HG03175 (cell line): ENCODE data around the gene RNF223.
A peak's percentile ranks its signal among the peaks of the same experiment; 100 is the strongest.

Source experiments
- ATAC-seq: cut with Tn5 transposase; IDR thresholded peaks from one replicate; pipeline ENCODE4 v1.9.1; 2021; ENCODE audit warnings: mild to moderate bottlenecking, moderate library complexity; ENCODE audit not compliant: unreplicated experiment

The RNF223 gene

GRCh38 chr1:1047407-1047806 is 26.7 kb downstream of the RNF223 start:
- ATAC-seq, result no peak

DNA sequence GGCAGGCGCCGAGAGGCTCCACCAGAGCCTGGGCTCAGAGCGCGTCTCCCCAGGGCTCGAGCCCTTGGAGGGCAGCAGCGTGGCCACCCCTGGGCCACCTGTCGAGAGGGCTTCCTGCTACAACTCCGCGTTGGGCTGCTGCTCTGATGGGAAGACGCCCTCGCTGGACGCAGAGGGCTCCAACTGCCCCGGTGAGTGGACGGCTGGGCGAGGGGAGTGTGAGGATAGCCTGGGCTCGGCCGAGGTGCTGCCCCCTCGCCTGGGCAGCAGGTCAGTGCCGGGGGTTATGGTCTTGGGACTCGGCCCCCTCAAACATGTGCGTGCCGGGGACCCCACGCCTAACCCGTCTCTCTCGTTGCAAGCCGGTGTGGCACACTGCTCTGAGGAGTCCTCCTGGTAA is 27.3 kb downstream of the RNF223 start:
- no peak for ATAC-seq

DNA sequence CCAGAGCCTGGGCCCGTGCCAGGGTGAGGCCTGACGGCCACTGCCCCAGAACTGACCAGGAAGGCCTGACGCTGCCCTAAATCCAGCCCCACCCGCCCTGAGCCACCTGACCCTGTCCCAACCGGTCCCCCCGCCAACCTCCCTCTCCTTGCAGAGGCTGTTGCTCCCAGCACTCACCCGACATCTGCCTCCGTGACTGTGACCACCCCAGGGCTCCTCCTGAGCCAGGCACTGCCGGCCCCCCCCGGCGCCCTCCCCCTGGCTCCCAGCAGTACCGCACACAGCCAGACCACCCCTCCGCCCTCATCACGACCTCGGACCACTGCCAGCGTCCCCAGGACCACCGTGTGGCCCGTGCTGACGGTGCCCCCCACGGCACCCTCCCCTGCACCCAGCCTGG is 27.9 kb downstream of the RNF223 start:
- no peak for ATAC-seq

- ATAC-seq, result no peak
Measured at GRCh38 chr1:1045129-1045528, 29.0 kb downstream of the RNF223 start.

- ATAC-seq, result no peak
Measured at GRCh38 chr1:1044455-1045078, 29.5 kb downstream of the RNF223 start.

- no peak for ATAC-seq
Measured at GRCh38 chr1:1043921-1044320, 30.2 kb downstream of the RNF223 start.

GRCh38 chr1:1043411-1043810 is 30.7 kb downstream of the RNF223 start:
- ATAC-seq, result no peak

- no peak for ATAC-seq
Measured at GRCh38 chr1:1042835-1043234, 31.3 kb downstream of the RNF223 start.

GRCh38 chr1:1041873-1042272 is 32.2 kb downstream of the RNF223 start:
- no peak for ATAC-seq

DNA sequence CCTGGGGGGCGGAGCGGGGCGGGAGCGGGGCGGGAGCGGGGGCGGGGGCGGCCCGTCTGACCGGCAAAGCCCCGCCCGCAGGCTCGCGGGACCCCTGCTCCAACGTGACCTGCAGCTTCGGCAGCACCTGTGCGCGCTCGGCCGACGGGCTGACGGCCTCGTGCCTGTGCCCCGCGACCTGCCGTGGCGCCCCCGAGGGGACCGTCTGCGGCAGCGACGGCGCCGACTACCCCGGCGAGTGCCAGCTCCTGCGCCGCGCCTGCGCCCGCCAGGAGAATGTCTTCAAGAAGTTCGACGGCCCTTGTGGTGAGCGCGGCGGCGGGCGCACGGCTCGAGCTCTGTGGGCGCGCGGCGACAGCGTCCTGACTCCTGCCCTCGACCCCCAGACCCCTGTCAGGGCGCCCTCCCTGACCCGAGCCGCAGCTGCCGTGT is 33.0 kb downstream of the RNF223 start:
- peak; percentile 5 for ATAC-seq

DNA sequence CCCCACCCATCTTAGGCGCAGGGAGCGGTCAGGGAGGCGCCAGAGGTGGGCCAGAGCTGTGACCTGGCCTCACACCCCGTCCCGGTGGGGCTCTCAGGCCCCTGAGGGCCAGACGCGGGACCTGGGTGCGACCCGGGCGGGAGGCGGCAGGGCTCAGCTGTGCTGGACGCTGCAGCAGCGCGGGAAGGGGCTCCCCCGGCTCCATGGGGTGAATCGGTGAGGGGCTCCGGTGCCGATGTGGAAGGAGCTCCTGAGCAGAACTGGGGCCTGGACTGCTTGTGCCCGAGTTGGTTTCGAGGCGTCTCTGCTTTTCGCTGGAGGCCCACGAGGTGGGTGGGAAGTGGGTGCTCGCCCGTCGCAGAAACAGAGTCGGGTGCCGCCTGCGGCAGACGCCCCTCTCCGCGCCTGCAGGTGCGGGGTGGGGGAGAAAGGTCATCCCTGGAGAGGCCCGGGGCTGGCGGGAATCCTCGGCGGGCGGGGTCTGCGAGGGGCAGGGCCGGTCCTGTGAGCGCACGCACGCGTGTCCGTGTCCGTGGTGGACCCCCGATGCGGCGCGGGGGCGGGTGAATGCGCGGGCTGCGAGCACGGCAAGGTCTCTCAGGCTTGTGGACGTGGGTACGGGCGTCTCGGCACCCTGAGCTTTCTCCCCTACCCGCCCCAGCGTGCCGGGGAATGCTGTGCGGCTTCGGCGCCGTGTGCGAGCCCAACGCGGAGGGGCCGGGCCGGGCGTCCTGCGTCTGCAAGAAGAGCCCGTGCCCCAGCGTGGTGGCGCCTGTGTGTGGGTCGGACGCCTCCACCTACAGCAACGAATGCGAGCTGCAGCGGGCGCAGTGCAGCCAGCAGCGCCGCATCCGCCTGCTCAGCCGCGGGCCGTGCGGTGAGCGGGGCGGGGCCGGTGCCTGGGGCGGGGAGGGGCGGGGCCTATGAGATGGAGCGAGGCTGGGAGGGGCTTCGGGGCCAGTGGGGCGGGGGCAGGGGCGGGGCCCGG is 33.8 kb downstream of the RNF223 start:
- peak; percentile 52 for ATAC-seq

DNA sequence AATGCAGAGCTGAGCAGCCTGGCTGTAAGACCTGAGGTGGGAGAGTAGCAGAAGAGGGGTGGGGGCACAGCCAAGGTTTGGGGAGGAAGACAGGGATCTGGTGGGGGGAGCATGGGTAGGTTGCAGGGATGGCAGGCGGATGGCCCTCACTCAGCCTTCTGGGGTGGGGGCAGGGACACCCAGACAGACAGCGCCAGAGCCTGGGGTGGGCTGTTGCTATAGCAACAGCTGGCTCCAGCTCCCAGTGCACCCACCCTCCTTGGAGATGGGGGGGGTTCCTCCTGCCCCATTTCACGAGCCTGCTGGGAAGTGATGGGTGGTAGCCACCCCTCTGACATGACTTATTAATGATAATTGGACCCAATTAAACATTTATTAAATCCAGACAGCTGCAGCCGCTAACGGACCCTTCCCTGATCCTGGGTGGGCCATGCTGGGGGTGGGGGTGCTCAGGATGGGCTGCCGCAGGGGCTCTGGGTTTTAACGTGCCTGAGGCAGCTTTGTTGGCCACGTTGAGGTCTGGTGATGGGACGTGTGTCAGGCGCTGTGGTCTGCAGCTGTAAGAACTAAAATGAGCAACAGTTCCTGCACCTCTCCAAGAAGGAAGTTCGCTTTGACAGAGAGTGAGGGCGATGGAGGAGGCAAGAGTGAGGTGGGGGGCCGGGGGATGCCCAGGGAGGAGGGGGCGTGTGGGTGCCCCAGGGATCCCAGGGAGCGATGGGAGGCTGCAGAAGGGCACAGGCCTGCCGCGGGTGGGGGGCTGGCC is 34.8 kb downstream of the RNF223 start:
- ATAC-seq, result no peak

DNA sequence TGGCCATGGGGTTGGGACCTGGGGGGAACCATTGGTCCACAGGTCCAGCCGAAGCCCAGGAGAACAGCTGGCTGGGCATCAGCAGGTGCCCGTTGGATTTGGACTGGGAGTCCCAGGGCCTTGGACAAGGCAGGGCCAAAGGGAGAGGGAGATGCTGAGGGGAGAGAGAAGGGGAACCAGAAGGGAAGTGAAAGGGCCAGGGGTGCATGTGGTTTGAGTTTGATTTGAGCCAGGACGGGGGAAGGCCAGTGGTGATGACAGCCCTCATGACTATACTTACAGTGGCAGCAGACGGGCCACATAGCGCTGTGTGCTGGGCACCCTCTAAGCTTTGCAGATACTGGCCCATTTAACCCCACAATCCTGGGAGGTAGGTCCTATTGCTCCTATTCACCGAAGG is 35.4 kb downstream of the RNF223 start:
- peak; percentile 60 for ATAC-seq

DNA sequence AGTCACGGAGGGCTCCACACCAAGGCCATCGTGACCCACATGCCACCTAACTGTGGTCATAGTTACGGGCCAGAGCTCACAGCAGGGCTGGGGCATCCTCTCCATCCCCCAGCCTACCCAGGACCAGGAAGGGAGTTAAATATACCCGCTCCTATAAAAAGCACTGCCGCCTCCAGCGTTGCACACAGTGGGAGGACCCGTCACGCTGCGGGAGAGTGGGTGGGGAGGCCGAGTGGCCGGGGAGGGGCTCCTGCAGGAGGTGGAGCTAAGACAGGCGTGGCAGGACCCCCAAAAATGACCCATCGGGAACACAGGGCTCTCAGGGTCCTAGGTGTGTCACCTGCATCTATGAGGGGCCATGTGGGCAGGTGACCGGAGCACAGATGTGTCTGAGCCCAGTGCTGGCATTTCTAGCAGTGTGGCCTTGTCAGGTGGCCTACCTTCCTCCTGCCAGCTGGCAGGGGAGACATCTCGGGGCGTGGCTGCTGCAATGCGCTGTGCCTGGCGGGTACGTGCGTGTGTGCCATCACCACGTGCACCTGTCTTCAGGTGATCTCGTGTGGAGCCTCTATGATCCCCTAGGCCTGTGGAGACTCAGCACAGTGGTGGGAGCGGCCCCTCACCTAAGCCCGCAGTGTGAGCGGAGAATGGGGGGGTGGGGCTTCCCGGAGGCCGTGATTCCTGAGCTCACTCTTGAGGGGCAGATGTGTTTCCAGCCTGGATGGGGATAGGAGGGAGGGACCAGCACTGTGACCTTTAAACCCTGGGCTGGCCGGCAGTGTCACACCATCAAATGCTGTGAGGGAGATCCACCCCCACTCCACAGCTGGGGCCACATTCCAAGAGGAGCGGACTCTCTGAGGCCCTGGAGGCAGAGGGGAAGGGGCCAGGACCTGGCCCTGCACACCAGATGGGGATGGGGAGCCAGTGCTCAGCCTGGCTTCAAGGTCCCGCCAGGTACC is 36.5 kb downstream of the RNF223 start:
- no peak for ATAC-seq

- ATAC-seq, result no peak
Measured at GRCh38 chr1:1035291-1035943, 38.7 kb downstream of the RNF223 start.

DNA sequence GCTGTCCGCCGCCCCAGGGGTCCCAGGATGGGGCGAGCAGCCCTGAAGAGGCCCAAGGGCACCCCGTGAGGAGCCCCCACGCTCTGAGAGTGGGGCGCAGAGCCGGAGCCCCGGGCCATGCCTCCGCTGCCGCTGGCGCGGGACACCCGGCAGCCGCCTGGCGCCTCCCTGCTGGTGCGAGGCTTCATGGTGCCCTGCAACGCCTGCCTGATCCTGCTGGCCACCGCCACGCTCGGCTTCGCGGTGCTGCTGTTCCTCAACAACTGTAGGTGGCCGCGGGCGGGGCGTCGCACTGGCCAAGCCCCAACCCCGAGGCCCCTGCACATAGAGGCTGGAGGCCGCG is 39.7 kb downstream of the RNF223 start:
- no peak for ATAC-seq

- no peak for ATAC-seq
Measured at GRCh38 chr1:1033731-1034438, 40.2 kb downstream of the RNF223 start.

DNA sequence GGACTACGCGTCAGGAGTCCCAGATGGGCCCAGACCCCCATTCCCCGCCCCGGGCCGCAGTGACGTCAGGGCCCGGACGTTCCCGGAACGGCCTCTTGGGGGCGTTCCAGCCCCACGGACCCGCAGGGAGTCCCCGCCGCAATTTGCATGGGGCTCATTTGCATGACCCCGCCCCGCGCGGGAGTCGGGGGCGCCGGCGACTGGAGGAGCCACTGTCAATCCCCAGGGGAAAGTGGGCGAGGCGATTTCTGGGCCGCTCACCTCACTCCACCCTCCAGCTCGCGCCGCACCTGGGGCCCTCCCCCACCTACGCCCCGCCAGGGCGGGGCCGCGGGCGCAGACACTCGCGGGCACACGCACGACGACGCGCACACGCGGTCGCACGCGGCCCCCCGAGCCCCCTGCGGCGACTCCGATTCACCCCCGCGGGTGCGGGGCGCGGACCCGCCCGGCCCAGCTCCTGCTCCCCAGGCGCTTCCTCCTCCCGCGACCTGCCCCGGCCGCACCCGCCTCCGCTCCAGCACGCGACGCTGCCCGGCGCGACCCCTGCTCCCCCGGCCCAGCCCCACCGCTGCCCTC is 41.0 kb downstream of the RNF223 start:
- peak; percentile 85 for ATAC-seq

- no peak for ATAC-seq
Measured at GRCh38 chr1:1032424-1032823, 41.7 kb downstream of the RNF223 start.
